Ectodermal cell (in vitro differentiated cells): Measurements from ENCODE around the gene CTBP2.

ENCODE experiments used
- H3K27ac ChIP-seq: 2 replicates; pipeline ENCODE4 v1.7.0; 2013; ENCODE audit warnings: mild to moderate bottlenecking, low read depth, low read length; ENCODE audit not compliant: insufficient read depth, poor library complexity, severe bottlenecking
- H3K27me3 ChIP-seq: 2 replicates; pipeline ENCODE4 v1.7.0; 2013; ENCODE audit warnings: mild to moderate bottlenecking, low read length; ENCODE audit not compliant: insufficient read depth, control insufficient read depth, poor library complexity, severe bottlenecking
- H3K36me3 ChIP-seq: one replicate; pipeline ENCODE4 v1.7.0; 2013; ENCODE audit warnings: low read length; ENCODE audit not compliant: control insufficient read depth, insufficient read depth
- H3K4me1 ChIP-seq: one replicate; pipeline ENCODE4 v1.7.0; 2013; ENCODE audit warnings: low read length; ENCODE audit not compliant: control insufficient read depth, insufficient read depth
- H3K4me3 ChIP-seq: 2 replicates; pipeline ENCODE4 v1.7.0; 2013; ENCODE audit warnings: low read depth, low read length, control low read depth; ENCODE audit not compliant: insufficient read depth
- H3K9me3 ChIP-seq: 2 replicates; pipeline ENCODE4 v1.7.0; 2013; ENCODE audit warnings: mild to moderate bottlenecking, low read length, moderate library complexity; ENCODE audit not compliant: control insufficient read depth
- WGBS, 2 experiments: methylation state at CpG; one replicate each; pipeline ENCODE4 v1.1.7; 2013; ENCODE audit warnings: missing lambda C conversion rate in 2 of 2; 5-methylcytosine and 5-hydroxymethylcytosine counted together

Gene CTBP2

GRCh38 chr10:124943301-124944092, 216.9 kb downstream of the CTBP2 start:
- H3K4me1 ChIP-seq: no peaks in the 10 kb centered on the region
- no peaks in the 10 kb centered on the region for H3K9me3 ChIP-seq
- H3K27me3 ChIP-seq: no peaks in the 10 kb centered on the region
- H3K4me3 ChIP-seq: no peak overlapping the region
- WGBS, 2 experiments: 91 to 94% methylated on average over 8 to 9 of the region's 9 CpGs
- no peak overlapping the region for H3K27ac ChIP-seq
- H3K36me3 ChIP-seq: no peaks in the 10 kb centered on the region

- Histone ChIP-seq H3K4me3 (no peak overlapping the region), H3K36me3 (no peaks in the 10 kb centered on the region), H3K27me3 (no peaks in the 10 kb centered on the region), H3K27ac (no peak overlapping the region), H3K9me3 (no peaks in the 10 kb centered on the region), H3K4me1 (no peaks in the 10 kb centered on the region)
- WGBS, 2 experiments: 93 to 96% methylated on average over 11 of the region's 11 CpGs
Measured at GRCh38 chr10:124942317-124943169, 217.8 kb downstream of the CTBP2 start.

GRCh38 chr10:124941823-124942222, 218.5 kb downstream of the CTBP2 start, which contains the start of gene ZRANB1:
Gene ZRANB1 (plus strand): TSS chr10:124942123. CDS start chr10:124942494, 371 bp downstream.
- H3K27ac ChIP-seq: no peak within 1 kb of the TSS
- H3K4me1 ChIP-seq: no peaks in the 10 kb centered on the region
- 95 to 98% methylated on average over 4 of the region's 4 CpGs for WGBS, 2 experiments
- no peak within 1 kb of the TSS for H3K4me3 ChIP-seq
- no peaks in the 10 kb centered on the region for H3K36me3 ChIP-seq
- H3K27me3 ChIP-seq: no peaks in the 10 kb centered on the region
- no peaks in the 10 kb centered on the region for H3K9me3 ChIP-seq

GRCh38 chr10:124939290-124939689, 221.1 kb downstream of the CTBP2 start:
- Histone ChIP-seq H3K4me3 (no peak overlapping the region), H3K36me3 (no peaks in the 10 kb centered on the region)
- WGBS, 2 experiments: 33% methylated on average over 1 of the region's 1 CpG; no CpG with 5 or more reads in 1 of the 2 experiments

GRCh38 chr10:124936813-124937212, 223.6 kb downstream of the CTBP2 start:
- WGBS, 2 experiments: 98% methylated on average over 5 of the region's 7 CpGs
- Histone ChIP-seq H3K27me3 (no peaks in the 10 kb centered on the region), H3K36me3 (no peaks in the 10 kb centered on the region), H3K27ac (no peak overlapping the region), H3K4me3 (no peak overlapping the region), H3K4me1 (no peaks in the 10 kb centered on the region), H3K9me3 (no peaks in the 10 kb centered on the region)

More at GRCh38 chr10:124939290-124939689, 221.1 kb downstream of the CTBP2 start:
- H3K27me3 ChIP-seq: no peaks in the 10 kb centered on the region
- no peaks in the 10 kb centered on the region for H3K4me1 ChIP-seq
- H3K9me3 ChIP-seq: no peaks in the 10 kb centered on the region
- H3K27ac ChIP-seq: no peak overlapping the region

GRCh38 chr10:124935946-124936345, 224.4 kb downstream of the CTBP2 start:
- Histone ChIP-seq H3K9me3 (no peaks in the 10 kb centered on the region), H3K27ac (no peak overlapping the region), H3K4me1 (no peaks in the 10 kb centered on the region), H3K36me3 (no peaks in the 10 kb centered on the region), H3K27me3 (no peaks in the 10 kb centered on the region), H3K4me3 (no peak overlapping the region)
- whole genome bisulfite sequencing, 2 experiments: 95 to 96% methylated on average over 2 of the region's 2 CpGs
